ENCODE data around the gene EPHB2. TPM values are rescaled to one million over a fixed set of nuclear protein-coding genes. Genes with fewer than 3 reads are reported as not detected.

EPHB2 gene
- total RNA-seq, 1 donor from 2014 or later: 60.3 TPM

GRCh38 chr1:22755641-22756040 lies 45.0 kb downstream of the EPHB2 start:
- H3K36me3 Mint-ChIP-seq (ENCODE audit: low read depth): no peaks in the 10 kb centered on the region
- no peak for DNase-seq (ENCODE audit: low read depth, low spot score)
- no peak for TF ChIP-seq CTCF (conservative IDR thresholded peaks at IDR 0.05)
- H3K4me3 Mint-ChIP-seq: no peak overlapping the region
- no peaks in the 10 kb centered on the region for H3K27me3 Mint-ChIP-seq (ENCODE audit: low read depth)
- no peak overlapping the region for H3K27ac Mint-ChIP-seq (ENCODE audit: unreplicated experiment)
- H3K4me1 Mint-ChIP-seq: peaks cover 8% of the 10 kb centered on the region
- no peaks in the 10 kb centered on the region for H3K9me3 Mint-ChIP-seq

DNA sequence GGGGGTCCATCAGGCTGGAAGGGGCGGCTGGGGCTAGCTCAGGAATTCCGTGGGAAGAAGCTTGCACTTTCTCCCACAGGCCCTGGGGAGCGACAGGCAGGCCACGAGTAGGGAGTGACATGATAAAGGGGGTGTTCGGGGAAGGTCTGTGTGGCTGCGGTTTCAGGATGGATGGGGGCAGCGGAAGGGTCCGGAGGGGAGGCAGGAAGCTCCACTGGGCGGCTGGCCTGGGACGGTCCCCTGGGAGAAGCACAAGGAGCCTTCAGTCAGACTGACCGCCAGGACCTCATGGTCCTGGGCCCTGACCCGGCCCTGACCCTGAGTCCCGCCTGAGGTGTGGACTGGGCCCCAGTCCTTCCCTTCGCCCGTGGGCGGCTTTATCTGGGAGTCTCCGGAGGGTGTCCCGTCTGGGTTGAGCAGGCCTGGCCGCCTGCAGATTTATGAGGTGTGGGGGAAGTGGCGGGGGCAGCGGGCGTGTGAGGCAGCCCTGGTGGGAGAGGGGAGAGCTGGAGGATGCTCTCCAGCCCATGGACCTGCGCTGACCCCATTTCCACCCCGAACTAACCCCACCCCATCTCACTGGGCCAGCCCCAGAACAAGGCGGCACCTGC lies 45.6 kb downstream of the EPHB2 start:
- no peak for TF ChIP-seq CTCF (conservative IDR thresholded peaks at IDR 0.05)
- no peak overlapping the region for H3K4me3 Mint-ChIP-seq
- H3K4me1 Mint-ChIP-seq: peaks cover 8% of the 10 kb centered on the region
- H3K27me3 Mint-ChIP-seq (ENCODE audit: low read depth): no peaks in the 10 kb centered on the region
- H3K36me3 Mint-ChIP-seq (ENCODE audit: low read depth): no peaks in the 10 kb centered on the region
- no peak for DNase-seq (ENCODE audit: low read depth, low spot score)
- H3K9me3 Mint-ChIP-seq: no peaks in the 10 kb centered on the region
- H3K27ac Mint-ChIP-seq (ENCODE audit: unreplicated experiment): no peak overlapping the region

DNA sequence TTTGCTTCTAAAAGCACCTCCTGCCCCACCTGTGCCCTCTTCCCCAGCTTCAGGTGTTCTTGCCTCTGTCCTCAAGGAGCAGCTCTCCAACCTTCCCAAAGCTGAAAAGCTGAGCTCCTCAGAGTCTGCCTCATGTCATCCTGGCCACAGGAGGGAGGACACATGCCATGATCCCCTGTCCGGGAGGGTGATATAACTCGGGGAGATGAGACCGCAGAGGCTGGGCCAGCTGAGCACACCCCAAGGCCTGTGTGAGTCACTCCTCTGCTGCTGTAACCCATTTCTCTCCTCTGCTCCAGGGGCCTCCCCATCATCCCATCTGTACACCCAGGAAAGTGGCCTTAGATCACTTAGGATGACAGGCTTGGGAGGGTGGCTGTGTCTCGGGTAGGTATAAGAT lies 49.8 kb downstream of the EPHB2 start:
- H3K9me3 Mint-ChIP-seq: no peaks in the 10 kb centered on the region
- no peak for TF ChIP-seq CTCF (conservative IDR thresholded peaks at IDR 0.05)
- H3K27me3 Mint-ChIP-seq (ENCODE audit: low read depth): no peaks in the 10 kb centered on the region
- H3K4me3 Mint-ChIP-seq: no peak overlapping the region
- DNase-seq (ENCODE audit: low read depth, low spot score): no peak
- H3K36me3 Mint-ChIP-seq (ENCODE audit: low read depth): no peaks in the 10 kb centered on the region
- H3K27ac Mint-ChIP-seq (ENCODE audit: unreplicated experiment): no peak overlapping the region
- H3K4me1 Mint-ChIP-seq: peaks cover 8% of the 10 kb centered on the region

DNA sequence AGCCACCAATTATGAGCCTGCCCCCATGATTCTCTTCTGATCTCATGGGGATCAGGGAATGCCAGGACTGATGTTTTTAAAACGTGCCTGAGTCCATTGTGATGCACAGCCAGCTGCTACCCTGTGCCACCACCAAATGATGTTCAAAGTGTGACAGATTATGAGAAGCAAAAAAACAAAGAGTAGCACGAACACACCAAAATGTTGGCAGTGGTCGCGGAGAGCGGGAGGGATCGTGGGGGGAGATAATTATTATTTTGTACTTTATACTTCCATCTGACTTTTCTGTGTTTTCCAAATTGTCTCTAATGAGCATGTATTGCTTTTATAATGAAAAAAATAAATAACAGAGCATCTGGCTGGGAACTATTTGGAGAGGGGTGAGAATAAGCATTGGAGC lies 50.5 kb downstream of the EPHB2 start:
- Mint-ChIP-seq H3K27ac (ENCODE audit: unreplicated experiment) (peak overlapping the region; percentile 50), H3K27me3 (ENCODE audit: low read depth) (no peaks in the 10 kb centered on the region), H3K9me3 (no peaks in the 10 kb centered on the region), H3K4me1 (peaks cover 1% of the 10 kb centered on the region), H3K4me3 (no peak overlapping the region), H3K36me3 (ENCODE audit: low read depth) (no peaks in the 10 kb centered on the region)
- no peak for DNase-seq (ENCODE audit: low read depth, low spot score)
- no peak for TF ChIP-seq CTCF (conservative IDR thresholded peaks at IDR 0.05)

DNA sequence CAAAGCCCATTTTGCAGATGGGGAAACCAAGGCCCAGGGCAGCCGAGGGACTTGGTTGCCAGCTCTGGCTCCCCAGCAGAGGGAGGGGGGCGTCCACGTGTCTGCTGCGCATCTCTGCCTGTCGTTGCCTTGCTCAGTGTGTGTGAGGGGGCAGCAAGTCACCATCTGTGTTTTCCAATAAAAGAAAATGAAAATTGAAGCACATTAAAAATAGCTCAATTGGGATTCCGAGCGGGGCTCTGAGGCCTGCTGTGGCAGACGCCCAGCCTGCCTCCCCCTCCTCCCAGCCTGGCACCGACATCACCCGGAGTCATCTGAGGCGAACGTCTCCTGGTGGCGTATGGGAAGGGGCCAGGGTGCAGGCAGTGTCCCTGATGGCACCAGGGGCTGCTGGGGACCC lies 51.2 kb downstream of the EPHB2 start:
- H3K4me1 Mint-ChIP-seq: no peaks in the 10 kb centered on the region

More for the DNA sequence above, 51.2 kb downstream of the EPHB2 start:
- Mint-ChIP-seq H3K36me3 (ENCODE audit: low read depth) (no peaks in the 10 kb centered on the region), H3K4me3 (no peak overlapping the region), H3K27me3 (ENCODE audit: low read depth) (no peaks in the 10 kb centered on the region), H3K27ac (ENCODE audit: unreplicated experiment) (no peak overlapping the region), H3K9me3 (no peaks in the 10 kb centered on the region)
- no peak for TF ChIP-seq CTCF (conservative IDR thresholded peaks at IDR 0.05)
- no peak for DNase-seq (ENCODE audit: low read depth, low spot score)
